ENCODE measurements around the gene CCNK. TPM values are rescaled to one million over a fixed set of nuclear protein-coding genes. Genes with fewer than 3 reads are reported as not detected.
A peak's percentile ranks its signal among the peaks of the same experiment; 100 is the strongest.

Gene CCNK
- total and polyA plus RNA-seq, 5 donors from 2014 or later, result 8.8 to 139 (median 22.3) TPM

DNA sequence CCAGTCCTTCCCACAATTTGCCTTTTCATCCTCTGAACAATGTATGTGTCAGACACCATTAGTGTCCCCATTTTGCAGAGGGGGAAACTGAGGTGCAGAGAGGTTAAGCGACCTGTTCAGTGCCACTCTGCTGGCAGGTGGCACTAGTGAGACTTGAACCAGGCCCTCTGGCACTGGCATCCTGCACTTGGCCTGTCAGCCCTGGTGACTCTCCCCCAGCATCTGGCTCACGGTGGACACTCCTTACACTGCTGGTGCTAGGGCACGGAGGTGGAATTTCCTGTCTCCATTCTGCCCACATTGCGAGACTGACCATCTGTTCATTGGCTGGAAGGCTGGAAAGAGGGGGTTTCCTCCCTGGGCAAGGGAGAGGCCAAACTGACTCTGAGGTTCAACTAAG is 48.7 kb downstream of the CCNK start:
- DNase-seq, result no peak
- Histone ChIP-seq H3K27ac (ENCODE audit: insufficient read depth, low read length, poor library complexity, severe bottlenecking) (no peak overlapping the region), H3K4me1 (ENCODE audit: control insufficient read depth, insufficient read depth, low read length, poor library complexity, severe bottlenecking) (peaks cover 17% of the 10 kb centered on the region), H3K9me3 (ENCODE audit: control insufficient read depth in 2 of 2, low read length in 2 of 2) (no peaks in the 10 kb centered on the region), H3K4me3 (ENCODE audit: low read depth, low read length) (no peak overlapping the region), H3K27me3 (ENCODE audit: control insufficient read depth, insufficient read depth, low read length) (no peaks in the 10 kb centered on the region), H3K36me3 (ENCODE audit: control insufficient read depth, insufficient read depth, low read length) (no peaks in the 10 kb centered on the region)
- Mint-ChIP-seq H3K9me3 (peaks cover 0 to 3% (median 0%) of the 10 kb centered on the region in 7 donors), H3K4me1 (peaks cover 4 to 18% (median 6%) of the 10 kb centered on the region in 4 donors), H3K36me3 (no peaks in the 10 kb centered on the region), H3K27ac (no peak overlapping the region), H3K27me3 (no peaks in the 10 kb centered on the region), H3K4me3 (no peak overlapping the region)
- ATAC-seq (ENCODE audit: low read depth in 2 of 2), result no peak

DNA sequence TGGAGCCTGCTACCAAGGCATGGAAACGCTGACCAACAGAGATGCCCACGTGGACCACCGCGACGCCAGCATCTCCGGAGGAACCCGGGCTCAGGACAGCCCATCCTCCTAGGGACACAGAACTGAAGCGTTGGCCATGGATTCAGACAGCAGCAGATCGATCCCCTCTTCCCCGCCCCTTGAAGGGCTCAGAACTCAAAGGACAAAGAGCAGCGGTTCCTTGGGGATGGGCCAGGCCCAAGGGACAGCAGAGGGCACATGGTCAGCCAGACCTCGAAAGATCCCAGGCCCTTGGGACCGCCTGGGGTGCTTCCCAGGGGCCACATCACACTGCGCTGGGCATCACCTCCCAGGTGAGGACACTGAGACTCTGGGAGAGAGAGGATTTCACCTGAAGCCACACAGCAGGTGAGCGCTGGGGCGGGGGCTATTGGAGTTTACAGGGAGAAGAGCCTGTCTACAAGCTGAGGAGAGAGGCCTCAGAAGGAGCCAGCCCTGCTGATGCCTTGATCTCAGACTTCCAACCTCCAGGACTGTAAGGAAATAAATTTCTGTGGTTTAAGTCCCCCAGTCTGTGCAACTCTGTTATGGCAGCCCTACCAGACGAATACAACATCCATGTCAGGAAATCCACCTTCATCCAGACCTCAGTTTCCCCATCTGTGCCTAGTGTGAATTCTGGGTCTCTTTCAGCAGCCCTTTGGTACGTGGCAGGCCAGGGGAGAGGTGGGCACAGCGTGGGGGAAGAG is 49.4 kb downstream of the CCNK start:
- Histone ChIP-seq H3K9me3 (ENCODE audit: control insufficient read depth in 2 of 2, low read length in 2 of 2) (no peaks in the 10 kb centered on the region), H3K27me3 (ENCODE audit: control insufficient read depth, insufficient read depth, low read length) (no peaks in the 10 kb centered on the region), H3K27ac (ENCODE audit: insufficient read depth, low read length, poor library complexity, severe bottlenecking) (no peak overlapping the region), H3K4me1 (ENCODE audit: control insufficient read depth, insufficient read depth, low read length, poor library complexity, severe bottlenecking) (peaks cover 10% of the 10 kb centered on the region), H3K4me3 (ENCODE audit: low read depth, low read length) (no peak overlapping the region), H3K36me3 (ENCODE audit: control insufficient read depth, insufficient read depth, low read length) (no peaks in the 10 kb centered on the region)
- H3K9me3 Mint-ChIP-seq, result peaks cover 0 to 3% (median 0%) of the 10 kb centered on the region in 7 donors
- no peaks in the 10 kb centered on the region for H3K36me3 Mint-ChIP-seq
- no peak overlapping the region for H3K4me3 Mint-ChIP-seq
- peaks cover 0 to 11% (median under 1%) of the 10 kb centered on the region in 4 donors for H3K4me1 Mint-ChIP-seq
- DNase-seq, result no peak
- no peaks in the 10 kb centered on the region for H3K27me3 Mint-ChIP-seq
- H3K27ac Mint-ChIP-seq, result peak overlapping the region in 1 of 3 donors; percentile 59
- ATAC-seq (ENCODE audit: low read depth in 2 of 2), result no peak

DNA sequence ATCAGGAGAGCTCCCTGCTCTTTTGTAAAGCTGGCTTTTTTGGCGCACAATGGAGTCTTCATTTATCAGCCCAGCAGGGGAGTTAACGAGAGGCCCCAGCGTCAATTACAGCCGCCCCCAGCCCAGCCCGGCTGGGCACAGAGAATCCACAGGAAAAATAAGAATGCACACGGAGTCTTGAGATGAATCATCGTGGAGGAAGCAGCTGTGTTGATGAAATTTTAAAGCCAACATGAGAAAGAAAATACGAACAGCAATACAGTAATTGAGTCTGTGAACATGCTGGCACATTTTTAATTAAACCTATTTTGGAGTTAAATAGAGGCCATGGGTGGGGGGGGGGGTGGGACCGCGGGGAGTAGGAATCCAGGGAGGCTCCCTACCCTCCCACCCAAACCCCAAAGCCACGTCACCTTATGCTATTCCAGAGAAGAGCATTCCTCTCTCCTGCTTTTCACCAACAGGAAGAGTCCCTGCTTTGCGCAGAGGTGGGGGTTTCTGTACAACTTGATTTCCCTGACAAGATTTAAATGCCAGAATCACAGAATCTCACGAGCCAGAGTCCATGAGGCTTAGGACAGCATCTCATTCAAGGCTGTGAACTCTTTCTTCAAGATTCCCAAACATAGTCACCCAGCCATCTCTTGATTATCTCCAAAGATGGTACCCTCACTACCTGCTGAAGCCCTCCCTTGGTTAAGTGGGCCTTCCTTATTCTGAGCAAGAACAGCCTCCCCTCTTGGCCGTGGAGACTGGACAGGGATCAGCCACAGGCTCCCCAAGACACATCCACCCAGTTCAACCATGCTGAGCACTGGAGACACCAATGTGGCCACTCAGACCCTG is 50.3 kb downstream of the CCNK start:
- DNase-seq (no peak), ATAC-seq (ENCODE audit: low read depth in 2 of 2) (no peak)
- Mint-ChIP-seq H3K27me3 (no peaks in the 10 kb centered on the region), H3K36me3 (no peaks in the 10 kb centered on the region), H3K4me1 (peaks cover 0 to 4% (median 0%) of the 10 kb centered on the region in 4 donors), H3K27ac (peak overlapping the region in 1 of 3 donors; percentile 8), H3K9me3 (peaks cover 0 to 3% (median 0%) of the 10 kb centered on the region in 7 donors), H3K4me3 (no peak overlapping the region)
- Histone ChIP-seq H3K27me3 (ENCODE audit: control insufficient read depth, insufficient read depth, low read length) (no peaks in the 10 kb centered on the region), H3K4me3 (ENCODE audit: low read depth, low read length) (no peak overlapping the region), H3K36me3 (ENCODE audit: control insufficient read depth, insufficient read depth, low read length) (no peaks in the 10 kb centered on the region), H3K4me1 (ENCODE audit: control insufficient read depth, insufficient read depth, low read length, poor library complexity, severe bottlenecking) (peaks cover under 1% of the 10 kb centered on the region), H3K9me3 (ENCODE audit: control insufficient read depth in 2 of 2, low read length in 2 of 2) (no peaks in the 10 kb centered on the region), H3K27ac (ENCODE audit: insufficient read depth, low read length, poor library complexity, severe bottlenecking) (no peak overlapping the region)

GRCh38 chr14:99532310-99532709 is 51.1 kb downstream of the CCNK start:
- Mint-ChIP-seq H3K9me3 (peaks cover 0 to 1% (median 0%) of the 10 kb centered on the region in 7 donors), H3K27ac (no peak overlapping the region), H3K36me3 (no peaks in the 10 kb centered on the region), H3K4me1 (peaks cover 0 to under 1% (median 0%) of the 10 kb centered on the region in 4 donors), H3K27me3 (no peaks in the 10 kb centered on the region), H3K4me3 (no peak overlapping the region)
- no peaks in the 10 kb centered on the region for H3K9me3 ChIP-seq (ENCODE audit: control insufficient read depth in 2 of 2, low read length in 2 of 2)
- no peak overlapping the region for H3K27ac ChIP-seq (ENCODE audit: insufficient read depth, low read length, poor library complexity, severe bottlenecking)
- H3K36me3 ChIP-seq (ENCODE audit: control insufficient read depth, insufficient read depth, low read length), result no peaks in the 10 kb centered on the region
- no peak overlapping the region for H3K4me3 ChIP-seq (ENCODE audit: low read depth, low read length)
- DNase-seq (no peak), ATAC-seq (ENCODE audit: low read depth in 2 of 2) (no peak)
- H3K27me3 ChIP-seq (ENCODE audit: control insufficient read depth, insufficient read depth, low read length), result no peaks in the 10 kb centered on the region
- no peaks in the 10 kb centered on the region for H3K4me1 ChIP-seq (ENCODE audit: control insufficient read depth, insufficient read depth, low read length, poor library complexity, severe bottlenecking)

GRCh38 chr14:99534333-99534732 is 53.1 kb downstream of the CCNK start:
- H3K9me3 Mint-ChIP-seq, result no peaks in the 10 kb centered on the region
- no peaks in the 10 kb centered on the region for H3K27me3 Mint-ChIP-seq
- H3K27ac Mint-ChIP-seq, result no peak overlapping the region
- no peak overlapping the region for H3K27ac ChIP-seq (ENCODE audit: insufficient read depth, low read length, poor library complexity, severe bottlenecking)
- no peaks in the 10 kb centered on the region for H3K4me1 Mint-ChIP-seq
- DNase-seq (no peak), ATAC-seq (ENCODE audit: low read depth in 2 of 2) (no peak)
- no peaks in the 10 kb centered on the region for H3K36me3 Mint-ChIP-seq
- H3K9me3 ChIP-seq (ENCODE audit: control insufficient read depth in 2 of 2, low read length in 2 of 2), result no peaks in the 10 kb centered on the region
- no peaks in the 10 kb centered on the region for H3K4me1 ChIP-seq (ENCODE audit: control insufficient read depth, insufficient read depth, low read length, poor library complexity, severe bottlenecking)
- no peaks in the 10 kb centered on the region for H3K36me3 ChIP-seq (ENCODE audit: control insufficient read depth, insufficient read depth, low read length)
- no peak overlapping the region for H3K4me3 Mint-ChIP-seq
- no peak overlapping the region for H3K4me3 ChIP-seq (ENCODE audit: low read depth, low read length)
- no peaks in the 10 kb centered on the region for H3K27me3 ChIP-seq (ENCODE audit: control insufficient read depth, insufficient read depth, low read length)

GRCh38 chr14:99534863-99535262 is 53.7 kb downstream of the CCNK start:
- H3K27me3 ChIP-seq (ENCODE audit: control insufficient read depth, insufficient read depth, low read length), result no peaks in the 10 kb centered on the region
- Mint-ChIP-seq H3K4me1 (no peaks in the 10 kb centered on the region), H3K27me3 (no peaks in the 10 kb centered on the region), H3K4me3 (no peak overlapping the region), H3K27ac (no peak overlapping the region), H3K9me3 (no peaks in the 10 kb centered on the region), H3K36me3 (no peaks in the 10 kb centered on the region)
- no peaks in the 10 kb centered on the region for H3K36me3 ChIP-seq (ENCODE audit: control insufficient read depth, insufficient read depth, low read length)
- no peak for DNase-seq
- no peak overlapping the region for H3K4me3 ChIP-seq (ENCODE audit: low read depth, low read length)
- no peaks in the 10 kb centered on the region for H3K4me1 ChIP-seq (ENCODE audit: control insufficient read depth, insufficient read depth, low read length, poor library complexity, severe bottlenecking)
- ATAC-seq (ENCODE audit: low read depth in 2 of 2), result no peak
- no peak overlapping the region for H3K27ac ChIP-seq (ENCODE audit: insufficient read depth, low read length, poor library complexity, severe bottlenecking)
- H3K9me3 ChIP-seq (ENCODE audit: control insufficient read depth in 2 of 2, low read length in 2 of 2), result no peaks in the 10 kb centered on the region

DNA sequence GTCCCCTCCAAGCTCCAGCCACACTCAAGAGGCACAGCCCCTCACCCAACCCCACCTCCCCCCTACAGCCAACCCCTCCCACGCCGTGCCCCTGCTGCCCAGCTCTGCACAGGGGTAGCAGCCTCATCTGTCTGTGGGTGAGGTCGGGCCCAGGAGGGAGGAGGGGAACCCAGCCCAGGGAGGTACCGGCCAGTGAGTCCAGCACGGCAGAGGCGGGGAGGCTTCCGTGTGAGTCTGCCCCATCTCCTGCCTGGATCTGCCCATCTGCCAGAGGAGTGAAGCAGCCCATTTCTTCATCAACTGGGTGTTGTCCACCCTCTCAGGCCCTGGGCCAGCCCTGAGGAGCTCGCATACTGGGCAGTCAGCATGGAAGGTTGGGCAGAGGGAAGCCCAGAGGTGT is 54.2 kb downstream of the CCNK start:
- no peaks in the 10 kb centered on the region for H3K36me3 ChIP-seq (ENCODE audit: control insufficient read depth, insufficient read depth, low read length)
- Mint-ChIP-seq H3K27me3 (no peaks in the 10 kb centered on the region), H3K36me3 (no peaks in the 10 kb centered on the region), H3K4me1 (no peaks in the 10 kb centered on the region), H3K4me3 (no peak overlapping the region), H3K9me3 (no peaks in the 10 kb centered on the region), H3K27ac (no peak overlapping the region)
- no peak overlapping the region for H3K4me3 ChIP-seq (ENCODE audit: low read depth, low read length)
- ATAC-seq (ENCODE audit: low read depth in 2 of 2) (no peak), DNase-seq (no peak)
- H3K9me3 ChIP-seq (ENCODE audit: control insufficient read depth in 2 of 2, low read length in 2 of 2), result no peaks in the 10 kb centered on the region
- H3K27ac ChIP-seq (ENCODE audit: insufficient read depth, low read length, poor library complexity, severe bottlenecking), result no peak overlapping the region
- H3K27me3 ChIP-seq (ENCODE audit: control insufficient read depth, insufficient read depth, low read length), result no peaks in the 10 kb centered on the region
- no peaks in the 10 kb centered on the region for H3K4me1 ChIP-seq (ENCODE audit: control insufficient read depth, insufficient read depth, low read length, poor library complexity, severe bottlenecking)

Measured in CD4-positive, CD25-positive, alpha-beta regulatory T cell (primary cell).